OCI-LY3 (cell line): ENCODE data around the gene REXO1.

Experiments
- H2AFZ ChIP-seq: fragments of 200-600, 300-600 bp; shearing (Covaris generic); 2 replicates; pipeline ENCODE4 v1.6.0; 2014; ENCODE audit warnings: antibody characterized with exemption, low read depth, low read length
- H3K27ac ChIP-seq: fragments of 200-600, 300-600 bp; sonication (generic); 2 replicates; pipeline ENCODE4 v1.5.1; 2014; ENCODE audit warnings: mild to moderate bottlenecking, low read length, moderate library complexity, mixed read lengths
- H3K27me3 ChIP-seq: fragments of 200-600, 300-600 bp; sonication (generic); 2 replicates; pipeline ENCODE4 v1.6.1; 2014; ENCODE audit warnings: low read depth, low read length, mixed read lengths
- H3K36me3 ChIP-seq: fragments of 200-600, 300-600 bp; sonication (generic); replicated peaks from 2 replicates; pipeline ENCODE3; 2014; ENCODE audit warnings: low read depth, low read length, mixed read lengths
- H3K4me1 ChIP-seq: fragments of 300-600, 200-600 bp; sonication (generic); 2 replicates; pipeline ENCODE4 v1.6.1; 2014; ENCODE audit warnings: low read length, mixed read lengths
- H3K4me2 ChIP-seq: fragments of 200-600, 300-600 bp; sonication (generic); 2 replicates; pipeline ENCODE4 v1.6.1; 2014; ENCODE audit warnings: low read length, mixed read lengths
- H3K4me3 ChIP-seq: fragments of 300-600, 200-600 bp; sonication (generic); 2 replicates; pipeline ENCODE4 v1.5.1; 2014; ENCODE audit warnings: antibody characterized with exemption, mild to moderate bottlenecking, low read length, moderate library complexity
- H3K79me2 ChIP-seq: fragments of 300-600, 200-600 bp; shearing (Covaris generic); 2 replicates; pipeline ENCODE4 v1.6.1; 2014; ENCODE audit warnings: mild to moderate bottlenecking, low read length, mixed read lengths
- H3K9ac ChIP-seq: fragments of 300-600, 200-600 bp; shearing (Covaris generic); 2 replicates; pipeline ENCODE4 v1.6.0; 2014; ENCODE audit warnings: mild to moderate bottlenecking, low read length, moderate library complexity
- H3K9me3 ChIP-seq: fragments of 200-600, 300-600 bp; shearing (Covaris generic); 2 replicates; pipeline ENCODE4 v1.6.1; 2014; ENCODE audit warnings: low read length, mixed read lengths; ENCODE audit not compliant: insufficient read depth
- H4K20me1 ChIP-seq: fragments of 200-600, 300-600 bp; sonication (generic); 2 replicates; pipeline ENCODE4 v1.6.1; 2016; ENCODE audit warnings: low read length, mixed read lengths; ENCODE audit not compliant: insufficient read depth
- EZH2phosphoT487 ChIP-seq: fragments of 200-600 bp; shearing (Covaris generic); IDR thresholded peaks from 2 replicates; pipeline ENCODE4 v1.6.1; 2018; ENCODE audit warnings: antibody characterized with exemption, mixed run types, low read depth
- TF ChIP-seq, protein P1 (sequence below): fragments of 200-600, 300-600 bp; sonication (generic); IDR thresholded peaks from 2 replicates; pipeline ENCODE4 v1.5.1; 2014; ENCODE audit warnings: antibody characterized with exemption, low read length, low read depth

Gene REXO1

DNA sequence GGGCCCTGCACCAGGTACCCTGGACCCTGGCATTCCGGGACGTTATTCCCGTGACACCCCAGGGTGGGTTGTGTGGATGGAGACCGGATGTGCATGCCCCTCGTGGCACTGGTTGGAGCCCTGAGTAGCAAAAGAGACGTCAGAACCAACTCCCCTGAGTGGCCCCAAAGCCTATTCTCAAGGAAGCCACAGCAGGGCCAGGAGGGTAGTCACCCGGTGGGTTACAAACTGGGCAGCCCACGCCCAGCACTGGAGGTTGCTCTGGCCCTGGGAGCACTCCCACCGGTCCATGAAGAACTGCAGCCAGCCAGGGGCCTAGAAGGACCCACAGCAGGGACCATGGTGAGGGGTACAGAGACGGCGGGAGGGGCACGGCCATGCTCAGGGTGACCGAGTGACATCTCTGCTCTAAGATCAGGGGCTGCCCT lies 7.6 kb upstream of the REXO1 start:
- peaks cover 71% of the 10 kb centered on the region for H3K4me1 ChIP-seq
- H3K9ac ChIP-seq = peak overlapping the region; percentile 97
- peak overlapping the region; percentile 90 for H3K4me3 ChIP-seq
- H3K27ac ChIP-seq = peak overlapping the region; percentile 89
- peaks cover 49% of the 10 kb centered on the region for H4K20me1 ChIP-seq
- H3K27me3 ChIP-seq = no peaks in the 10 kb centered on the region
- peaks cover 95% of the 10 kb centered on the region for H3K79me2 ChIP-seq
- H3K4me2 ChIP-seq = peak overlapping the region; percentile 99
- TF ChIP-seq EZH2phosphoT487 = no peak
- TF ChIP-seq, protein P1, sequence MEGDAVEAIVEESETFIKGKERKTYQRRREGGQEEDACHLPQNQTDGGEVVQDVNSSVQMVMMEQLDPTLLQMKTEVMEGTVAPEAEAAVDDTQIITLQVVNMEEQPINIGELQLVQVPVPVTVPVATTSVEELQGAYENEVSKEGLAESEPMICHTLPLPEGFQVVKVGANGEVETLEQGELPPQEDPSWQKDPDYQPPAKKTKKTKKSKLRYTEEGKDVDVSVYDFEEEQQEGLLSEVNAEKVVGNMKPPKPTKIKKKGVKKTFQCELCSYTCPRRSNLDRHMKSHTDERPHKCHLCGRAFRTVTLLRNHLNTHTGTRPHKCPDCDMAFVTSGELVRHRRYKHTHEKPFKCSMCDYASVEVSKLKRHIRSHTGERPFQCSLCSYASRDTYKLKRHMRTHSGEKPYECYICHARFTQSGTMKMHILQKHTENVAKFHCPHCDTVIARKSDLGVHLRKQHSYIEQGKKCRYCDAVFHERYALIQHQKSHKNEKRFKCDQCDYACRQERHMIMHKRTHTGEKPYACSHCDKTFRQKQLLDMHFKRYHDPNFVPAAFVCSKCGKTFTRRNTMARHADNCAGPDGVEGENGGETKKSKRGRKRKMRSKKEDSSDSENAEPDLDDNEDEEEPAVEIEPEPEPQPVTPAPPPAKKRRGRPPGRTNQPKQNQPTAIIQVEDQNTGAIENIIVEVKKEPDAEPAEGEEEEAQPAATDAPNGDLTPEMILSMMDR = no peak
- no peak overlapping the region for H2AFZ ChIP-seq
- no peaks in the 10 kb centered on the region for H3K36me3 ChIP-seq
- H3K9me3 ChIP-seq = no peaks in the 10 kb centered on the region

DNA sequence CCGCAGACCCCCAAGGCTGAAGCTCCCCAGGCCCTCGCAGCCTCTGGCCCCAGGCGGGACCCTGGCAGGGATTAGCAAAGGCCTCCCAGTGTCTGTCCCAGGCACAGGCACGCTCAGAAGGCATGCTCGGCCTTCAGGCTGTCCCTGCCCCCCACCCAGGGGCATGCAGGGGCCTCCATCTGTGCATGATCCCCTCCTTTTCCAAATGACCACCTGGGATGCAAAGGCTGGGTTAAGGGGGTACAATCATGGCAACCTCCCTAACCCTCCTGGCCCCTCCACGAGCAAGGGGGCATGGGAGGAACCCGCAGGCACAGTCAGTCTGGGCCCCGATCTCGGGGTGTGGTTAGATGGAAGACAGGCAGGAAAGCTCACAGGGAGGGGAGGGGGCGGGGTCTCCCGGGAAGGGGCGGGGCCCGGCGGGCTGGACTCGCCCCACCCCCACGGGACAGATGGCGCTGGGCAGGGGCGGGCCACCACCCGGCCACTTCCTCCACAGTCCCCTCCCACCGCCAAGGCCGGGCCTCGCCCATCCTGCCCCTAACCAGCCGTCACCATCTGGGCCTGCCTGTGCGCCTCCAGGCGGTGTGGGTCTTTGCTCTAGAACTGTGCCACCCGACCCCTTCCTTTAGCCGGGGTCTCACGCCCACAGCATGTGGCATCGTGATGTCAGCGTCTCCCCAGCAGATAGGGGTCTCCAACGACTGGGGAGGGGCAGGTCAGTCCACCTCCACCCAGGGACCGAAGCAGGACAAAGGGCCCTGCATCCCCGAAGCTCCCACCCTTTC lies 7.0 kb upstream of the REXO1 start:
- Histone ChIP-seq H3K27ac (peak overlapping the region; percentile 89), H3K9ac (peak overlapping the region; percentile 97), H4K20me1 (peaks cover 43% of the 10 kb centered on the region), H3K4me1 (peaks cover 65% of the 10 kb centered on the region), H3K36me3 (no peaks in the 10 kb centered on the region), H3K4me3 (peak overlapping the region; percentile 90), H3K4me2 (peak overlapping the region; percentile 99), H3K9me3 (no peaks in the 10 kb centered on the region), H2AFZ (no peak overlapping the region), H3K79me2 (peaks cover 89% of the 10 kb centered on the region), H3K27me3 (no peaks in the 10 kb centered on the region)
- TF ChIP-seq, protein P1 = no peak

DNA sequence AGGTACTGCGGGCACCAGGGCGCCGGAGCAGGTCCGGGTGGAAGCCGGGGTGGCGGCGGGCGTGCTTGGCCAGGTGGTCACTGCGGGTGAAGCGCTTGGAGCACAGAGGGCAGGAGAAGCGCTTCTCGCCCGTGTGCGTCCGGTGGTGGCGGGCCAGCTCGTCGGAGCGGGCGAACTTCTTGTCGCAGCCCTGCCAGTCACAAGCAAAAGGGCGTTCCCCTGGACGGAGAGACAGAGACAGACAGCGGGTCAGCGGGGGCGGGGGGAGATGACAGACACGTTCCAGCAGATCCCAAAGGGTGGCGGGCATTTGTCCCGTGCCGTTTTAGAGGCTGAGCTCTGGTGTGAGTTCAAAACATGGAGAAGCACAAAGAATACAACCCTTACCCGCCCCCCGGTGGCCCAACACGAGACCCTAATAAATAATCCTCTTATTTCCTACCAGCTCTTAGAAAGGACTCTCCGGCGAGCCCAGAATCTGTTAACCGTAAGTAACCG lies 6.3 kb upstream of the REXO1 start:
- Histone ChIP-seq H3K79me2 (peaks cover 82% of the 10 kb centered on the region), H3K27me3 (no peaks in the 10 kb centered on the region), H3K4me3 (peak overlapping the region; percentile 90; the same call in 1 of the 2 replicates), H3K4me1 (peaks cover 60% of the 10 kb centered on the region), H3K4me2 (peak overlapping the region; percentile 99), H3K9me3 (no peaks in the 10 kb centered on the region), H3K27ac (peak overlapping the region; percentile 43), H2AFZ (no peak overlapping the region), H3K9ac (no peak overlapping the region), H4K20me1 (peaks cover 36% of the 10 kb centered on the region), H3K36me3 (no peaks in the 10 kb centered on the region)
- no peak for TF ChIP-seq EZH2phosphoT487
- TF ChIP-seq, protein P1 = no peak

DNA sequence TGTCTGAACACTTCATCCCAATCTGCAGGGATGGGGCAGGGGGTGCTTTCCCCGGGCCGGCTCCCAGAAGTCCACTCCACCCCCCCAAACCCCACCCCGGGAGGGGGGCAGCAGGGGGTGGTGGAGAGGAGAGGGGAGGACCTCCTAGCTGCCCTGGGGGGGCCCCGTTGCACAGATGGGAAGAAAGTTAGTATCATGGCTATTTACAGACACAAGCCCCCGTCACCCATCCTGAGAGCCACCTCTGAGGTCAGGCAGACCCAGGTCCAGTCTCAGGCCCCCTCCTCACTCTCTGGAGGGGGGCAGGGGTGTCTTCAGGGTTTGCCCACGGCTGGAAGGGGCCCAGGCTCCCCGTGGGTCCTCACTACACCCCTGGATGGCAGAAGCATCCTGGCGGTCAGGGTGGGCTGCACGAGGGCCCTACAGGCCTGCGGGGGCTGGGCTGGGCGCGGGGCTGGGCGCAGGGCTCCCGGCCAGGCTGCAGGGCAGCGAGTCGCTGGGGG lies 5.8 kb upstream of the REXO1 start:
- H3K9ac ChIP-seq = no peak overlapping the region
- H3K36me3 ChIP-seq = no peaks in the 10 kb centered on the region
- no peak for TF ChIP-seq EZH2phosphoT487
- TF ChIP-seq, protein P1 = no peak
- H3K27ac ChIP-seq = no peak overlapping the region
- H2AFZ ChIP-seq = no peak overlapping the region
- no peaks in the 10 kb centered on the region for H3K9me3 ChIP-seq
- H4K20me1 ChIP-seq = peaks cover 31% of the 10 kb centered on the region
- H3K27me3 ChIP-seq = no peaks in the 10 kb centered on the region
- peaks cover 77% of the 10 kb centered on the region for H3K79me2 ChIP-seq
- no peak overlapping the region for H3K4me2 ChIP-seq
- no peak overlapping the region for H3K4me3 ChIP-seq
- H3K4me1 ChIP-seq = peaks cover 56% of the 10 kb centered on the region
